ENCODE data around the gene METTL15. TPM values are rescaled to one million over a fixed set of nuclear protein-coding genes. Genes with fewer than 3 reads are reported as not detected.

METTL15 gene
- total and polyA plus RNA-seq, 2 experiments from 2014 or later: 9.0 to 19.8 TPM

DNA sequence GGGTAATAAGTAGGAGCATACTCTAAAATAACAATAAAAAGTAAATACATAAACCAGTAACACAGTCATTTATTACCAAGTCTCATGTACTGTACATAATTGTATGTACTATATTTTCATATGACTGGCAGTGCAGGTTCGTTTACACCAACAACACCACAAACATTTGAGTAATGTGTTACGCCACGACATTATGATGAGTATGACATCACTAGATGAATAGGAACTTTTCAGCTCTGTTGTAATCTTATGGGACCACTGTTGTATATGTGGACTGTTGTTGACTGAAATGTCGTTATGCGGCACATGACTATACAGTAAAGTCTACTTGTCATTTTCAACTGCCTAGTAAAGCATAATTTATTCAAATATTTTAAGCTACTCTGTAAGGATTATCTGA is 18.8 kb upstream of the METTL15 start (continued):
- TF ChIP-seq, protein P1, sequence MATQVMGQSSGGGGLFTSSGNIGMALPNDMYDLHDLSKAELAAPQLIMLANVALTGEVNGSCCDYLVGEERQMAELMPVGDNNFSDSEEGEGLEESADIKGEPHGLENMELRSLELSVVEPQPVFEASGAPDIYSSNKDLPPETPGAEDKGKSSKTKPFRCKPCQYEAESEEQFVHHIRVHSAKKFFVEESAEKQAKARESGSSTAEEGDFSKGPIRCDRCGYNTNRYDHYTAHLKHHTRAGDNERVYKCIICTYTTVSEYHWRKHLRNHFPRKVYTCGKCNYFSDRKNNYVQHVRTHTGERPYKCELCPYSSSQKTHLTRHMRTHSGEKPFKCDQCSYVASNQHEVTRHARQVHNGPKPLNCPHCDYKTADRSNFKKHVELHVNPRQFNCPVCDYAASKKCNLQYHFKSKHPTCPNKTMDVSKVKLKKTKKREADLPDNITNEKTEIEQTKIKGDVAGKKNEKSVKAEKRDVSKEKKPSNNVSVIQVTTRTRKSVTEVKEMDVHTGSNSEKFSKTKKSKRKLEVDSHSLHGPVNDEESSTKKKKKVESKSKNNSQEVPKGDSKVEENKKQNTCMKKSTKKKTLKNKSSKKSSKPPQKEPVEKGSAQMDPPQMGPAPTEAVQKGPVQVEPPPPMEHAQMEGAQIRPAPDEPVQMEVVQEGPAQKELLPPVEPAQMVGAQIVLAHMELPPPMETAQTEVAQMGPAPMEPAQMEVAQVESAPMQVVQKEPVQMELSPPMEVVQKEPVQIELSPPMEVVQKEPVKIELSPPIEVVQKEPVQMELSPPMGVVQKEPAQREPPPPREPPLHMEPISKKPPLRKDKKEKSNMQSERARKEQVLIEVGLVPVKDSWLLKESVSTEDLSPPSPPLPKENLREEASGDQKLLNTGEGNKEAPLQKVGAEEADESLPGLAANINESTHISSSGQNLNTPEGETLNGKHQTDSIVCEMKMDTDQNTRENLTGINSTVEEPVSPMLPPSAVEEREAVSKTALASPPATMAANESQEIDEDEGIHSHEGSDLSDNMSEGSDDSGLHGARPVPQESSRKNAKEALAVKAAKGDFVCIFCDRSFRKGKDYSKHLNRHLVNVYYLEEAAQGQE (IDR thresholded peaks at IDR 0.05; ENCODE audit: unreplicated experiment): no peak
- no peak for TF ChIP-seq EZH2 (IDR thresholded peaks at IDR 0.05; ENCODE audit: low read depth, unreplicated experiment)
- no peak for TF ChIP-seq CREB1 (CRISPR knock-in tag; IDR thresholded peaks at IDR 0.05; ENCODE audit: low read depth)
- no peak for TF ChIP-seq POLR2AphosphoS5 (IDR thresholded peaks at IDR 0.05; ENCODE audit: low read depth)
- TF ChIP-seq, protein P2, sequence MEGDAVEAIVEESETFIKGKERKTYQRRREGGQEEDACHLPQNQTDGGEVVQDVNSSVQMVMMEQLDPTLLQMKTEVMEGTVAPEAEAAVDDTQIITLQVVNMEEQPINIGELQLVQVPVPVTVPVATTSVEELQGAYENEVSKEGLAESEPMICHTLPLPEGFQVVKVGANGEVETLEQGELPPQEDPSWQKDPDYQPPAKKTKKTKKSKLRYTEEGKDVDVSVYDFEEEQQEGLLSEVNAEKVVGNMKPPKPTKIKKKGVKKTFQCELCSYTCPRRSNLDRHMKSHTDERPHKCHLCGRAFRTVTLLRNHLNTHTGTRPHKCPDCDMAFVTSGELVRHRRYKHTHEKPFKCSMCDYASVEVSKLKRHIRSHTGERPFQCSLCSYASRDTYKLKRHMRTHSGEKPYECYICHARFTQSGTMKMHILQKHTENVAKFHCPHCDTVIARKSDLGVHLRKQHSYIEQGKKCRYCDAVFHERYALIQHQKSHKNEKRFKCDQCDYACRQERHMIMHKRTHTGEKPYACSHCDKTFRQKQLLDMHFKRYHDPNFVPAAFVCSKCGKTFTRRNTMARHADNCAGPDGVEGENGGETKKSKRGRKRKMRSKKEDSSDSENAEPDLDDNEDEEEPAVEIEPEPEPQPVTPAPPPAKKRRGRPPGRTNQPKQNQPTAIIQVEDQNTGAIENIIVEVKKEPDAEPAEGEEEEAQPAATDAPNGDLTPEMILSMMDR (conservative IDR thresholded peaks at IDR 0.05; ENCODE audit: low read depth in 2 of 2): no peak
- no peak for TF ChIP-seq ZNF331 (CRISPR knock-in tag; IDR thresholded peaks at IDR 0.05; ENCODE audit: low read depth)

DNA sequence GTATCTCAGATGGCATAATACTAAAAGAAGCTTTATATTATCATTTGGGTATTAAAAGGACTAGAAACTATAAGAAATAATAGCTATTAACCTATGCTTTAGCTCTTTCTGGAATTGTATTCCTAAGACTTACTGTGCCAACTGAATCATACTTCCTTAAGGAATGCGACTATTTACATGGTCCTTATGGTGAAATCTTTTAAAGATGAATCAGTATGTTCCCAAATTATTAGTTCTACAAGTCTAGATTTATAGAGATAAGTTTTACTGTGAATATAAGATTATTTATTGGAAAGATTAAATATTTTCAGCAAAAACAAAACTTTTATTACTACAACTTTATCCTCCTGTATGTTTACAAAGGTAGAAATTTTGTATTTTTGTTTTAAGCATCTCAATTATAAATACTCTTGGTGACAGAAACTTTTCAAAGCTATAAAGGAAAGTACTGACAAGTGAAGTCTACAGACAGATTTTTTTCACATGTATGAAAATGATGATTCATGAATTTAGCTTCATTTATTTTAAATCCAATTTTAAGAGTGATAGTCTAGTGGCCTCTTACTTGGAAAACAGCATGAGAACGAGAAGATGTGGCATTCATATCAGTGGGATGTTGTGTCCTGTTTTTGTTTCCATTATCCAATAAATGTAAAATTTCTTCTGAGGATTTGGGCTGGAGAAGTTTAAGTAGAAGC is 18.0 kb upstream of the METTL15 start:
- no peaks in the 10 kb centered on the region for H3K9me3 Mint-ChIP-seq
- Histone ChIP-seq H3K4me2 (no peak overlapping the region), H3K4me1 (ENCODE audit: insufficient read depth) (no peaks in the 10 kb centered on the region), H2AFZ (no peak overlapping the region), H3K9me2 (ENCODE audit: insufficient read depth) (no peaks in the 10 kb centered on the region), H3K79me2 (replicated peaks; ENCODE audit: insufficient read depth) (no peaks in the 10 kb centered on the region), H3K27ac (ENCODE audit: low read depth) (no peak overlapping the region), H3K27me3 (ENCODE audit: insufficient read depth) (no peaks in the 10 kb centered on the region), H3K4me3 (no peak overlapping the region), H3K36me3 (ENCODE audit: insufficient read depth) (peaks cover 14% of the 10 kb centered on the region), H4K20me1 (replicated peaks; ENCODE audit: insufficient read depth) (no peaks in the 10 kb centered on the region; the same call in 1 of the 2 replicates), H3F3A (replicated peaks; ENCODE audit: low read depth) (no peaks in the 10 kb centered on the region)
- DNase-seq (ENCODE audit: low spot score): no peak
- ATAC-seq: no peak
- no peaks in the 10 kb centered on the region for H3K4me1 Mint-ChIP-seq
- no peaks in the 10 kb centered on the region for H3K27me3 Mint-ChIP-seq (ENCODE audit: insufficient read depth, low read depth, poor library complexity)
- H3K4me3 Mint-ChIP-seq: no peak overlapping the region
- H3K36me3 Mint-ChIP-seq (ENCODE audit: low read depth): peaks cover 10% of the 10 kb centered on the region; the same call in 2 of the 3 replicates
- no peak overlapping the region for H3K27ac Mint-ChIP-seq
- TF ChIP-seq, protein P2 (conservative IDR thresholded peaks at IDR 0.05; ENCODE audit: low read depth in 2 of 2): no peak
- TF ChIP-seq EZH2phosphoT487 (IDR thresholded peaks at IDR 0.05; ENCODE audit: unreplicated experiment) (no peak), JUNB (IDR thresholded peaks at IDR 0.05; ENCODE audit: unreplicated experiment) (no peak), CREB1 (CRISPR knock-in tag; IDR thresholded peaks at IDR 0.05; ENCODE audit: low read depth) (no peak), STAT1 (IDR thresholded peaks at IDR 0.05; ENCODE audit: unreplicated experiment) (no peak)
- TF ChIP-seq, protein P3, sequence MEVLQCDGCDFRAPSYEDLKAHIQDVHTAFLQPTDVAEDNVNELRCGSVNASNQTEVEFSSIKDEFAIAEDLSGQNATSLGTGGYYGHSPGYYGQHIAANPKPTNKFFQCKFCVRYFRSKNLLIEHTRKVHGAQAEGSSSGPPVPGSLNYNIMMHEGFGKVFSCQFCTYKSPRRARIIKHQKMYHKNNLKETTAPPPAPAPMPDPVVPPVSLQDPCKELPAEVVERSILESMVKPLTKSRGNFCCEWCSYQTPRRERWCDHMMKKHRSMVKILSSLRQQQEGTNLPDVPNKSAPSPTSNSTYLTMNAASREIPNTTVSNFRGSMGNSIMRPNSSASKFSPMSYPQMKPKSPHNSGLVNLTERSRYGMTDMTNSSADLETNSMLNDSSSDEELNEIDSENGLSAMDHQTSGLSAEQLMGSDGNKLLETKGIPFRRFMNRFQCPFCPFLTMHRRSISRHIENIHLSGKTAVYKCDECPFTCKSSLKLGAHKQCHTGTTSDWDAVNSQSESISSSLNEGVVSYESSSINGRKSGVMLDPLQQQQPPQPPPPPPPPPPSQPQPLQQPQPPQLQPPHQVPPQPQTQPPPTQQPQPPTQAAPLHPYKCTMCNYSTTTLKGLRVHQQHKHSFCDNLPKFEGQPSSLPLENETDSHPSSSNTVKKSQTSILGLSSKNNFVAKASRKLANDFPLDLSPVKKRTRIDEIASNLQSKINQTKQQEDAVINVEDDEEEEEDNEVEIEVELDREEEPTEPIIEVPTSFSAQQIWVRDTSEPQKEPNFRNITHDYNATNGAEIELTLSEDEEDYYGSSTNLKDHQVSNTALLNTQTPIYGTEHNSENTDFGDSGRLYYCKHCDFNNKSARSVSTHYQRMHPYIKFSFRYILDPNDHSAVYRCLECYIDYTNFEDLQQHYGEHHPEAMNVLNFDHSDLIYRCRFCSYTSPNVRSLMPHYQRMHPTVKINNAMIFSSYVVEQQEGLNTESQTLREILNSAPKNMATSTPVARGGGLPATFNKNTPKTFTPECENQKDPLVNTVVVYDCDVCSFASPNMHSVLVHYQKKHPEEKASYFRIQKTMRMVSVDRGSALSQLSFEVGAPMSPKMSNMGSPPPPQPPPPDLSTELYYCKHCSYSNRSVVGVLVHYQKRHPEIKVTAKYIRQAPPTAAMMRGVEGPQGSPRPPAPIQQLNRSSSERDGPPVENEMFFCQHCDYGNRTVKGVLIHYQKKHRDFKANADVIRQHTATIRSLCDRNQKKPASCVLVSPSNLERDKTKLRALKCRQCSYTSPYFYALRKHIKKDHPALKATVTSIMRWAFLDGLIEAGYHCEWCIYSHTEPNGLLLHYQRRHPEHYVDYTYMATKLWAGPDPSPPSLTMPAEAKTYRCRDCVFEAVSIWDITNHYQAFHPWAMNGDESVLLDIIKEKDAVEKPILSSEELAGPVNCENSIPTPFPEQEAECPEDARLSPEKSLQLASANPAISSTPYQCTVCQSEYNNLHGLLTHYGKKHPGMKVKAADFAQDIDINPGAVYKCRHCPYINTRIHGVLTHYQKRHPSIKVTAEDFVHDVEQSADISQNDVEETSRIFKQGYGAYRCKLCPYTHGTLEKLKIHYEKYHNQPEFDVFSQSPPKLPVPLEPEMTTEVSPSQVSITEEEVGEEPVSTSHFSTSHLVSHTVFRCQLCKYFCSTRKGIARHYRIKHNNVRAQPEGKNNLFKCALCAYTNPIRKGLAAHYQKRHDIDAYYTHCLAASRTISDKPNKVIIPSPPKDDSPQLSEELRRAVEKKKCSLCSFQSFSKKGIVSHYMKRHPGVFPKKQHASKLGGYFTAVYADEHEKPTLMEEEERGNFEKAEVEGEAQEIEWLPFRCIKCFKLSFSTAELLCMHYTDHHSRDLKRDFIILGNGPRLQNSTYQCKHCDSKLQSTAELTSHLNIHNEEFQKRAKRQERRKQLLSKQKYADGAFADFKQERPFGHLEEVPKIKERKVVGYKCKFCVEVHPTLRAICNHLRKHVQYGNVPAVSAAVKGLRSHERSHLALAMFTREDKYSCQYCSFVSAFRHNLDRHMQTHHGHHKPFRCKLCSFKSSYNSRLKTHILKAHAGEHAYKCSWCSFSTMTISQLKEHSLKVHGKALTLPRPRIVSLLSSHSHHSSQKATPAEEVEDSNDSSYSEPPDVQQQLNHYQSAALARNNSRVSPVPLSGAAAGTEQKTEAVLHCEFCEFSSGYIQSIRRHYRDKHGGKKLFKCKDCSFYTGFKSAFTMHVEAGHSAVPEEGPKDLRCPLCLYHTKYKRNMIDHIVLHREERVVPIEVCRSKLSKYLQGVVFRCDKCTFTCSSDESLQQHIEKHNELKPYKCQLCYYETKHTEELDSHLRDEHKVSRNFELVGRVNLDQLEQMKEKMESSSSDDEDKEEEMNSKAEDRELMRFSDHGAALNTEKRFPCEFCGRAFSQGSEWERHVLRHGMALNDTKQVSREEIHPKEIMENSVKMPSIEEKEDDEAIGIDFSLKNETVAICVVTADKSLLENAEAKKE (CRISPR knock-in tag; IDR thresholded peaks at IDR 0.05): no peak

All from GM23338 (cell line).